Kidney capillary endothelial cell (primary cell): ENCODE results near the gene USP43.
"Not testable (repeated sequence)": the region's sequence is repeated elsewhere in the genome, so short reads cannot be mapped to it uniquely, and the experiment has no call there.

Experiments used
- DNase-seq: peaks from one replicate; pipeline ENCODE4 v3.0.0-alpha.2; 2018; ENCODE audit warnings: low spot score

The USP43 gene

GRCh38 chr17:9644910-9645751, at the start of gene USP43:
USP43 (plus strand) TSS chr17:9645517; CDS start chr17:9645633, 116 bp downstream.
- DNase-seq, result no peak

GRCh38 chr17:9597638-9598037, 47.7 kb upstream of the USP43 start:
- DNase-seq, result not testable (repeated sequence)

GRCh38 chr17:9598661-9599060, 46.7 kb upstream of the USP43 start:
- DNase-seq, result no peak

DNA sequence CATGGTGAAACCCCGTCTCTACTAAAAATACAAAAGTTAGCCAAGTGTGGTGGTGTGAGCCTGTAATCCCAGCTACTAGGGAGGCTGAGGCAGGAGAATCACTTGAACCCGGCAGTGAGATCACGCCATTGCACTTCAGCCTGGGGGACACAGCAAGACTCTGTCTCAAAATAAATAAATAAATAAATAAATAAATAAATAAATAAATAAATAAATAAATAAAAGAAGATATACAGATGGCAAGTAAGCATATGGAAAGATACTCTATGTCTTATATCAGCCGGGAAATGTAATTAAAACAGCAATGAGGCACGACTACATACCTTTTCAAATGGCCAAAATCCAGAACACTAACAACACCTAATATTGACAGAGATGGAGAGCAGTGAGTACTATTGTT, 40.7 kb upstream of the USP43 start:
- not testable (repeated sequence) for DNase-seq

DNA sequence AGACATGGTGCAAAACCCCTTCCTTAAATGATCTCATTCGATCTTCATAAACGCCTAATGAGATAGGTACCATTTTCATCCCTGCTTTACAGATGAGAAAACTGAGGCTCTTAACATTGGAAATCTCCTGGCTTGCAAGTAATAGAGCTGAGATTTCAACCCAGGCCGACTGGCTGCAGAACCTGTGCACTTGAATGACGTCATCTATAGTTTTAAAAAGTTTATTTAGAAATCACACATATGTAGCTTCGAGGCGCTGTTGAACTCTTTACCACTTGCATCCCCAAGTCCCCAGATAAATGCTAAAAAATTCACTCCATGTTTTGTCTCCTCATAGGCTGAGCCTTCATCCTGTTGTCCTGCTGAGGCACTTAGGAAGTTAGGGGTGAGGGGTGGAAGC, 38.9 kb upstream of the USP43 start:
- no peak for DNase-seq

- not testable (repeated sequence) for DNase-seq
Observed at GRCh38 chr17:9607058-9607457, 38.3 kb upstream of the USP43 start.

GRCh38 chr17:9611557-9611956, 33.8 kb upstream of the USP43 start:
- no peak for DNase-seq

DNA sequence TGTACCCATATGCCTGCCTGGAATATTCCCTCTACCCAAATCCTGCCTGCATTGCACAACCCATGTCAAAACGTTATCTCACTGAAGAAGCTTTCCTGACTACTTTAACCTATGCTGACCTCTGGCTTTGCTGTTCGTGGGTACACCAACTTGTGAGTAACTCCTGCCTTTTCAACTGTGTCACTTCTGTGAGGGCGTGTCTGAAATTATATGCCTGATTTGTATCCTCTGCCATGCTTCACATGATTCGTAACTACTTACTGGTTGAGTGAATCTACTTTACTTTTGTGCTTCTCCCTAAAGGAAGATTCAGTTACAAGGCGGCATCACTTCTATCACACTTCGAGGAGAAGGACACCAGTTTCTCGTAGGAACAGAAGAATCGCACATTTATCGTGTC, 33.3 kb upstream of the USP43 start:
- DNase-seq, result no peak

DNA sequence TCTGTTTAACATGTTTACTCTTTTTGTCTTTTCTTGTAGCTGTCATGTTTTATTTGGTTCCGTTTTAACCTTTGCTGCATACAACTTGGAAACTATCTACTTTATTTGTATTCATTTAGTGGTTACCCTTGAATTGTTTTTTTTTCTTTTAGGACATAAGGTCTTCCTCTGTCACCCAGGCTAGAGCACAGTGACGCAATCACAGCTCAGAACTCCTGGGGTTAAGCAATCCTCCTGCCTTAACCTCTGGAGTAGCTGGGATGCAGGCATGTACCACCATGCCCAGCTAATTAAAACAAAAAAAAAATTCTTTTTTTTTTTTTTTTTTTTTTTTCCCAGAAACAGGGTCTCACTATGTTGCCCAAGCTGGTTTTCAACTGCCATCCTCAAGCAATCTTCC, 29.8 kb upstream of the USP43 start:
- no peak for DNase-seq

DNA sequence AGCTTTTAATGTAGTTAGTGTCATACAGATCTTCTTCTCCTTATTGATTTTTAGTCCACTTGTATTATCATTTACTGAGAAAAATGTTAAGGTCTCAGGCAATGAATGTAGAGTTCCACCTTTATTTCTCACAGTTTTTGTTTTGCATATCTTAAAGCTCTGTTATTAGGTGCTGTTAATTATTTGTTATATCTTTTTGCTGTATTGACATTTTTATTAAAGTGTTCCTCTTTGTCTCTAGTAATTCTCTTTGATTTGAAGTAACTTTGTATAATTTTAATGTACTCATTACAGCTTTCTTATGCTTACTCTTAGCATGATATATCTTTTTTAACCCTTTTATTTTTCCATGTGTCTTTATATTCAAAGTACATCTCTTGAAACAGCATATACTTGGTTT, 22.4 kb upstream of the USP43 start:
- DNase-seq, result no peak

DNA sequence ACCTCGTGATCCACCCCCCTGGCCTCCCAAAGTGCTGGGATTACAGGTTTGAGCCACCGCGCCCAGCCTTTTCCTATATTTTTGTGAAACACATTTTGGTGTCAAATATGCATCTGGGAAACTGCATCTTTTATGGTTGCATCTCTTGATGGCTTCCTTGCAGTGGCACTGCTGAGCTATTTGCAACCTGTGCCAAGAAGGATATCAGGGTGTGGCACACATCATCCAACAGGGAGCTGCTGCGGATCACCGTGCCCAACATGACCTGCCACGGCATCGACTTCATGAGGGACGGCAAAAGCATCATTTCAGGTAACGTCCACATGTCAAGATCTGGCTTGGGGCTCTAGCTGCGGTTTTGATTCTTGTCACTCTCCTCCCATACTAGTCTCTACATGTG, 16.8 kb upstream of the USP43 start:
- DNase-seq, result no peak

DNA sequence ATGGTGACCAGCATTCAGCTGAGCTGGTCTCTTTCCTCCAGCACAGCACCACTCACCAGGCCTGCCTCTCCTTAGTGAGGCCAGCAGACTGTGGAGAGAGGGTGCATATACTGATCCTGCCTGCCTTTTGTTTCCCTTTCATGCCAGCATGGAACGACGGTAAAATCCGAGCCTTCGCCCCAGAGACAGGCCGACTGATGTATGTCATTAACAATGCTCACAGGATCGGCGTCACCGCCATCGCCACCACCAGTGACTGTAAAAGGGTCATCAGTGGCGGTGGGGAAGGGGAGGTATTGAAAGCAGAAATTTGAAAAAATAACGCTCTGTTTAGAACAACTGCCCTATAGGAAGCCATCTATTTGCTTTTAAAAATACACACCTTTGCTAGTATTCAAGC, 12.6 kb upstream of the USP43 start:
- no peak for DNase-seq

DNA sequence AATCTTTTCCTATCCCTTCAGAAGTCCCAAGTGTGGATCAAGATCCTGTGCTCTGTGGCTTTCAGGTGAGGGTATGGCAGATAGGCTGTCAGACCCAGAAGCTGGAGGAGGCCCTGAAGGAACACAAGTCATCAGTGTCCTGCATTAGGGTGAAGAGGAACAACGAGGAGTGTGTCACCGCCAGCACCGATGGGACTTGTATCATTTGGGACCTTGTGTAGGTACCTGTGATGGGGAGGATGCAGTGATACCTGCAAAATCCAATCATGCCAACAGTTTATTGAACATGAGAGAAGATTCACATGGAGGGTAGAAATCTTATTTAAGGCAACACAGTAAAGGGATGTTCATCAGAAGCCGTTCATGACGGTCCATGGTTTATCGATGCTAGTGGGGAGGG, 10.0 kb upstream of the USP43 start:
- DNase-seq, result no peak

GRCh38 chr17:9636501-9636900, 8.8 kb upstream of the USP43 start:
- no peak for DNase-seq

DNA sequence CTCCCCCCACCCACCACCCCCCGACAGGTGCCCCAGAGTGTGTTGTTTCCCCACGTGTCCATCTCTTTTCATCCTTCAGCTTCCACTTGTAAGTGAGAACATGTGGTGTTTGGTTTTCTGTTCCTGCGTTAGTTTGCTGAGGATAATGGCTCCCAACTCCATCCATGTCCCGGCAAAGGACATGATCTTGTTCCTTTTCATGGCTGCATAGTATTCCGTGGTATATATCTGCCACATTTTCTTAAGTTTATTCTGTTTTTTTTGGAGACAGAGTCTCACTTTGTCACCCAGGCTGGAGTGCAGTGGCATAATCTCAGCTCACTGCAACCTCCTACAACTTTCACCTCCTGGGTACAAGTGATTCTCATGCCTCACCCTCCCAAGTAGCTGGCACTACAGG, 4.9 kb upstream of the USP43 start:
- DNase-seq, result not testable (repeated sequence)

- no peak for DNase-seq
Observed at GRCh38 chr17:9643611-9644010, 1.7 kb upstream of the USP43 start.

DNA sequence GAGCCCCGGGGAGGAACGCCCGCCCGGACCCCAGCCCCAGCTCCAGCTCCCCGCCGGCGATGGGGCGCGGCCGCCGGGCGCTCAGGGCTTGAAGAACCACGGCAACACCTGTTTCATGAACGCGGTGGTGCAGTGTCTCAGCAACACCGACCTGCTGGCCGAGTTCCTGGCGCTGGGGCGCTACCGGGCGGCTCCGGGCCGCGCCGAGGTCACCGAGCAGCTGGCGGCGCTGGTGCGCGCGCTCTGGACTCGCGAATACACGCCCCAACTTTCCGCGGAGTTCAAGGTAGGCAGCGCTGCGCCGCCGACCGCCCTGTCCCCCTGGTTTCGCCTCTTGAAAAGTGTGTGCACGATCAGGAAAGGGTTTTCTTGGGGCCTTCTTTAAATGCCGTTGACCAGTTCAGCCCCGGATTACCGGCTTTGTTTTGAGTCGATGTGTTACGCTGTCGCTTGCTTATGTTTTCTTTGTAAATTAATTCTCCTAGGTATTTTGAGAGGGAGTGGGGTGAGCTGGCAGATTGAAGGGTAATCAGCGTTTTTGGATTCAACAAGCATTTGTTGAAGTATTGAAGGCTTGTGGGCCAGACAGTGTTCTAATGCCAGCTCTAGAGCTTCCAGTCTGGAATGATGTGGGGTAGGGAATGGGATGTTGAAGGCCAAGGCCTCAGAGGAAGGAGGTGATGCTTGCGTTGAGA, 681 bp downstream of the USP43 start:
- no peak for DNase-seq

GRCh38 chr17:9646546-9646885, 1.2 kb downstream of the USP43 start:
- DNase-seq, result no peak

- DNase-seq, result no peak
Observed at GRCh38 chr17:9647014-9647413, 1.7 kb downstream of the USP43 start.

DNA sequence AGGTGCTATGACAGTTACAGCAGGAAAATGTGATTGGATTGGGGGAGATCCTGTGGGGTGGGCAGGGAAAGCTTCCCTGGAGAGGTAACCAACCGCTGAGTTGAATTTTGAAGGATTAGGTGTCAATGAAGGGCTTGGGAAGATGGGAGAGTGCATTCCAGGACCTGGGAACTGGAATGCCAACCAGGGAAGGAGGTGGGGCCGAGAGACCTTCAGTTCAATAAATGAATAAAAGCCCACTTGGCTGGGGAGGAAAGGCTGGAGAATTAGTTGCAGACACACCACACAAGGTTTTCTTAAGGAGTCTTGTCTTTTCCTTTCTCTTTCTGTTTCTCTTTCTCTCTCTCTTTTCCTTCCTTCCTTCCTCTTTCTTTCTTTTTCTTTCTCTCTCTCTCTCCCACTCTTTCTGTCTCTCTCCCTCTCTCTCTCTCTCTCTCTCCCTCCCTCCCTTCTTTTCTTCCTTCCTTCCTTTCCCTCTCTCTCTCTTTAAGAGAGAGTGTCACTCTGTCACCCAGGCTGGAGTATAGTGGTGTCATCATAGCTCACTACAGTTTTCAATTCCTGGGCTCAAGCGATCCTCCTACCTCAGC, 3.3 kb downstream of the USP43 start:
- no peak for DNase-seq

DNA sequence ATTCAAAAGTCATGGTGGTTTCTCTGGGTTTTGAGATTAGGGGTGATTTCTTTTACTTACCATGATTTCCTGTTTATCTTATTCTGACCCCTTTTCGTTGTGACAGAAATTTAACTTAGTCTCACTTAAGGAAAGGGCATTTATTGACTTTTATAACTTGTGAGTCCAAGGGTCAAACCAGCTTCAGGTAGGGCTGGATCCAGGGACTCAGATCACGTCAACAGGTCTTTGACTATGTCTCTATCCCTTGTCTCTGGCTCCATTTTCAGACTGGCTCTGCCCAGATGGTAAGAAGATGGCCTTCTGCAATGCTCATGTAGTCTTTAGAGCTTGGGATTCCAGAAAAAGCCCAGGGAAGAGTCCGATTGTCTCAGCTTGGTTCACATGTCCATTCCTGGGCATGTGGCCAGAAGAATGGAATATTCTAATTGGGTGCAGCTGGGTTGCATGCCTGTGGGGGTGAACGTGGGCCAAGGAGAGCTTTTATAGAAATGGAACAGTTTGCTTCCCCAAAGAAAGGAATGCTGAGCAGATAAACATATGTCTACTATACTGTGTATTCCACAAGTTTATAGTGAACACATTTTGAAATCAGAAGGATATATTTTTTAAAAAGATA, 13.4 kb downstream of the USP43 start:
- no peak for DNase-seq

- DNase-seq, result no peak
Observed at GRCh38 chr17:9661027-9661426, 15.7 kb downstream of the USP43 start.

GRCh38 chr17:9663511-9663910, 18.2 kb downstream of the USP43 start:
- not testable (repeated sequence) for DNase-seq
